DOHH2 (cell line): ENCODE data around the gene KRT82.

Experiments
- CTCF ChIP-seq: fragments of 200-600 bp; sonication (generic); IDR thresholded peaks from one replicate; pipeline ENCODE4 v1.5.1; 2014; ENCODE audit warnings: antibody characterized with exemption, mild to moderate bottlenecking, low read depth, low read length; ENCODE audit not compliant: poor library complexity, severe bottlenecking
- EZH2phosphoT487 ChIP-seq: fragments of 200-600 bp; sonication (generic); IDR thresholded peaks from 2 replicates; pipeline ENCODE4 v1.6.1; 2017; ENCODE audit warnings: borderline replicate concordance, mild to moderate bottlenecking, antibody characterized with exemption, low read length, moderate library complexity, mixed read lengths

GRCh38 chr12:52400906-52401305 lies 5.2 kb downstream of the KRT82 start:
- no peak for TF ChIP-seq CTCF
- no peak for TF ChIP-seq EZH2phosphoT487
